HEK293 (cell line): Measurements from ENCODE around the gene KLF16.
"Not testable (repeated sequence)": the region's sequence is repeated elsewhere in the genome, so short reads cannot be mapped to it uniquely, and the experiment has no call there.

Source experiments
- YY1 ChIP-seq: fragments of 450-650 bp; formaldehyde crosslinking; IDR thresholded peaks from 2 replicates; pipeline ENCODE4 v1.5.1; 2018; ENCODE audit warnings: missing biosample characterization, missing genetic modification characterization
- ZBTB1 ChIP-seq: fragments of 450-650 bp; formaldehyde crosslinking; IDR thresholded peaks from 2 replicates; pipeline ENCODE4 v1.5.1; 2016; ENCODE audit warnings: missing biosample characterization, missing genetic modification characterization
- ZNF174 ChIP-seq: fragments of 450-650 bp; formaldehyde crosslinking; IDR thresholded peaks from 2 replicates; pipeline ENCODE4 v1.5.0; 2017; ENCODE audit warnings: missing biosample characterization, mild to moderate bottlenecking, missing genetic modification characterization
- ZNF311 ChIP-seq: fragments of 450-650 bp; formaldehyde crosslinking; IDR thresholded peaks from 2 replicates; pipeline ENCODE4 v1.5.1; 2017; ENCODE audit warnings: missing biosample characterization, missing genetic modification characterization, borderline replicate concordance
- ZNF423 ChIP-seq: fragments of 450-650 bp; formaldehyde crosslinking; IDR thresholded peaks from 2 replicates; pipeline ENCODE4 v1.5.1; 2016; ENCODE audit warnings: missing biosample characterization, missing genetic modification characterization
- ZNF549 ChIP-seq: fragments of 450-650 bp; IDR thresholded peaks from 2 replicates; pipeline ENCODE4 v1.5.1; 2018; ENCODE audit warnings: missing biosample characterization, missing genetic modification characterization, mild to moderate bottlenecking, inconsistent platforms, moderate library complexity
- ZNF600 ChIP-seq: fragments of 450-650 bp; formaldehyde crosslinking; IDR thresholded peaks from 2 replicates; pipeline ENCODE4 v1.5.1; 2016; ENCODE audit warnings: missing biosample characterization, missing genetic modification characterization
- TF ChIP-seq, protein P1 (sequence below): fragments of 450-650 bp; formaldehyde crosslinking; IDR thresholded peaks from 2 replicates; pipeline ENCODE4 v1.5.1; 2016; ENCODE audit warnings: missing biosample characterization, missing genetic modification characterization
- TF ChIP-seq, protein P2 (sequence below): fragments of 450-650 bp; formaldehyde crosslinking; IDR thresholded peaks from 2 replicates; pipeline ENCODE4 v1.5.1; 2016; ENCODE audit warnings: missing biosample characterization, missing genetic modification characterization
- TF ChIP-seq, protein P3 (sequence below): fragments of 450-650 bp; formaldehyde crosslinking; IDR thresholded peaks from 2 replicates; pipeline ENCODE4 v1.5.0; 2017; ENCODE audit warnings: missing biosample characterization, missing genetic modification characterization, borderline replicate concordance
- TF ChIP-seq, protein P4 (sequence below): fragments of 450-650 bp; formaldehyde crosslinking; IDR thresholded peaks from 2 replicates; pipeline ENCODE4 v1.5.1; 2016; ENCODE audit warnings: missing biosample characterization, missing genetic modification characterization
- TF ChIP-seq, protein P5 (sequence below): fragments of 450-650 bp; formaldehyde crosslinking; IDR thresholded peaks from 2 replicates; pipeline ENCODE4 v1.5.1; 2017; ENCODE audit warnings: missing biosample characterization, mild to moderate bottlenecking, missing genetic modification characterization, moderate library complexity
- TF ChIP-seq, protein P6 (sequence below): sonication (generic); formaldehyde crosslinking; IDR thresholded peaks from 2 replicates; pipeline ENCODE4 v1.8.1; 2022; ENCODE audit warnings: mild to moderate bottlenecking, moderate library complexity, missing genetic modification reagents

DNA sequence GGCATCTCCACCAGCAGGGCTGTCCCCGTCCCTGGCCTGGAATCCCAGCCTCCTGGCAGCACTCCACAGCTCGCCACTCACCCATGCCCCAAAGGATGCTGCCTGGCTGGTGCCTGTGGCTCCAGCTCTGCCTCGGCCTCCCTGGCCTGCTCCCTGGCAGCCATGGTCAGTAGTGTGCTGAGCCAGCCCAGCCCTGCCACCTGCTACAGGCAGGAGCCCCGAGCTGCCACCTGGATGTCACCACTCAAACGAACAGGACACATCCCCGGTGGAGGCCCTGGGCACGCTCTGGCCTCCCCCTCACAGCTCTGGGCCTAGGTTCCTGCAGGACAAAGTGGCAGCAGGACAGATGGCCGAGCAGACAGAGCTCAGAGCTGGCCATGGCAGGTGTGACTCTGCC lies 15.2 kb upstream of the KLF16 start:
- TF ChIP-seq, protein P1, sequence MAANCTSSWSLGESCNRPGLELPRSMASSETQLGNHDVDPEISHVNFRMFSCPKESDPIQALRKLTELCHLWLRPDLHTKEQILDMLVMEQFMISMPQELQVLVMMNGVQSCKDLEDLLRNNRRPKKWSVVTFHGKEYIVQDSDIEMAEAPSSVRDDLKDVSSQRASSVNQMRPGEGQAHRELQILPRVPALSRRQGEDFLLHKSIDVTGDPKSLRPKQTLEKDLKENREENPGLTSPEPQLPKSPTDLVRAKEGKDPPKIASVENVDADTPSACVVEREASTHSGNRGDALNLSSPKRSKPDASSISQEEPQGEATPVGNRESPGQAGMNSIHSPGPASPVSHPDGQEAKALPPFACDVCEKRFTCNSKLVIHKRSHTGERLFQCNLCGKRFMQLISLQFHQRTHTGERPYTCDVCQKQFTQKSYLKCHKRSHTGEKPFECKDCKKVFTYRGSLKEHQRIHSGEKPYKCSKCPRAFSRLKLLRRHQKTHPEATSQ (tag by site-specific recombination), result not testable (repeated sequence)
- TF ChIP-seq, protein P2, sequence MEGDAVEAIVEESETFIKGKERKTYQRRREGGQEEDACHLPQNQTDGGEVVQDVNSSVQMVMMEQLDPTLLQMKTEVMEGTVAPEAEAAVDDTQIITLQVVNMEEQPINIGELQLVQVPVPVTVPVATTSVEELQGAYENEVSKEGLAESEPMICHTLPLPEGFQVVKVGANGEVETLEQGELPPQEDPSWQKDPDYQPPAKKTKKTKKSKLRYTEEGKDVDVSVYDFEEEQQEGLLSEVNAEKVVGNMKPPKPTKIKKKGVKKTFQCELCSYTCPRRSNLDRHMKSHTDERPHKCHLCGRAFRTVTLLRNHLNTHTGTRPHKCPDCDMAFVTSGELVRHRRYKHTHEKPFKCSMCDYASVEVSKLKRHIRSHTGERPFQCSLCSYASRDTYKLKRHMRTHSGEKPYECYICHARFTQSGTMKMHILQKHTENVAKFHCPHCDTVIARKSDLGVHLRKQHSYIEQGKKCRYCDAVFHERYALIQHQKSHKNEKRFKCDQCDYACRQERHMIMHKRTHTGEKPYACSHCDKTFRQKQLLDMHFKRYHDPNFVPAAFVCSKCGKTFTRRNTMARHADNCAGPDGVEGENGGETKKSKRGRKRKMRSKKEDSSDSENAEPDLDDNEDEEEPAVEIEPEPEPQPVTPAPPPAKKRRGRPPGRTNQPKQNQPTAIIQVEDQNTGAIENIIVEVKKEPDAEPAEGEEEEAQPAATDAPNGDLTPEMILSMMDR (tag by site-specific recombination), result not testable (repeated sequence)
- TF ChIP-seq, protein P3, sequence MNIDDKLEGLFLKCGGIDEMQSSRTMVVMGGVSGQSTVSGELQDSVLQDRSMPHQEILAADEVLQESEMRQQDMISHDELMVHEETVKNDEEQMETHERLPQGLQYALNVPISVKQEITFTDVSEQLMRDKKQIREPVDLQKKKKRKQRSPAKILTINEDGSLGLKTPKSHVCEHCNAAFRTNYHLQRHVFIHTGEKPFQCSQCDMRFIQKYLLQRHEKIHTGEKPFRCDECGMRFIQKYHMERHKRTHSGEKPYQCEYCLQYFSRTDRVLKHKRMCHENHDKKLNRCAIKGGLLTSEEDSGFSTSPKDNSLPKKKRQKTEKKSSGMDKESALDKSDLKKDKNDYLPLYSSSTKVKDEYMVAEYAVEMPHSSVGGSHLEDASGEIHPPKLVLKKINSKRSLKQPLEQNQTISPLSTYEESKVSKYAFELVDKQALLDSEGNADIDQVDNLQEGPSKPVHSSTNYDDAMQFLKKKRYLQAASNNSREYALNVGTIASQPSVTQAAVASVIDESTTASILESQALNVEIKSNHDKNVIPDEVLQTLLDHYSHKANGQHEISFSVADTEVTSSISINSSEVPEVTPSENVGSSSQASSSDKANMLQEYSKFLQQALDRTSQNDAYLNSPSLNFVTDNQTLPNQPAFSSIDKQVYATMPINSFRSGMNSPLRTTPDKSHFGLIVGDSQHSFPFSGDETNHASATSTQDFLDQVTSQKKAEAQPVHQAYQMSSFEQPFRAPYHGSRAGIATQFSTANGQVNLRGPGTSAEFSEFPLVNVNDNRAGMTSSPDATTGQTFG (tag by site-specific recombination), result not testable (repeated sequence)
- TF ChIP-seq ZNF423 (tag by site-specific recombination); YY1 (tag by site-specific recombination); ZNF549; ZNF311; ZBTB1 (tag by site-specific recombination); ZNF174 (tag by site-specific recombination); ZNF600 (tag by site-specific recombination): not testable (repeated sequence)
- TF ChIP-seq, protein P4, sequence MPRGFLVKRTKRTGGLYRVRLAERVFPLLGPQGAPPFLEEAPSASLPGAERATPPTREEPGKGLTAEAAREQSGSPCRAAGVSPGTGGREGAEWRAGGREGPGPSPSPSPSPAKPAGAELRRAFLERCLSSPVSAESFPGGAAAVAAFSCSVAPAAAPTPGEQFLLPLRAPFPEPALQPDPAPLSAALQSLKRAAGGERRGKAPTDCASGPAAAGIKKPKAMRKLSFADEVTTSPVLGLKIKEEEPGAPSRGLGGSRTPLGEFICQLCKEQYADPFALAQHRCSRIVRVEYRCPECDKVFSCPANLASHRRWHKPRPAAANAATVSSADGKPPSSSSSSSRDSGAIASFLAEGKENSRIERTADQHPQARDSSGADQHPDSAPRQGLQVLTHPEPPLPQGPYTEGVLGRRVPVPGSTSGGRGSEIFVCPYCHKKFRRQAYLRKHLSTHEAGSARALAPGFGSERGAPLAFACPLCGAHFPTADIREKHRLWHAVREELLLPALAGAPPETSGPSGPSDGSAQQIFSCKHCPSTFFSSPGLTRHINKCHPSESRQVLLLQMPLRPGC (tag by site-specific recombination), result not testable (repeated sequence)
- TF ChIP-seq, protein P5, sequence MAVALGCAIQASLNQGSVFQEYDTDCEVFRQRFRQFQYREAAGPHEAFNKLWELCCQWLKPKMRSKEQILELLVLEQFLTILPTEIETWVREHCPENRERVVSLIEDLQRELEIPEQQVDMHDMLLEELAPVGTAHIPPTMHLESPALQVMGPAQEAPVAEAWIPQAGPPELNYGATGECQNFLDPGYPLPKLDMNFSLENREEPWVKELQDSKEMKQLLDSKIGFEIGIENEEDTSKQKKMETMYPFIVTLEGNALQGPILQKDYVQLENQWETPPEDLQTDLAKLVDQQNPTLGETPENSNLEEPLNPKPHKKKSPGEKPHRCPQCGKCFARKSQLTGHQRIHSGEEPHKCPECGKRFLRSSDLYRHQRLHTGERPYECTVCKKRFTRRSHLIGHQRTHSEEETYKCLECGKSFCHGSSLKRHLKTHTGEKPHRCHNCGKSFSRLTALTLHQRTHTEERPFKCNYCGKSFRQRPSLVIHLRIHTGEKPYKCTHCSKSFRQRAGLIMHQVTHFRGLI, result not testable (repeated sequence)
- TF ChIP-seq, protein P6, sequence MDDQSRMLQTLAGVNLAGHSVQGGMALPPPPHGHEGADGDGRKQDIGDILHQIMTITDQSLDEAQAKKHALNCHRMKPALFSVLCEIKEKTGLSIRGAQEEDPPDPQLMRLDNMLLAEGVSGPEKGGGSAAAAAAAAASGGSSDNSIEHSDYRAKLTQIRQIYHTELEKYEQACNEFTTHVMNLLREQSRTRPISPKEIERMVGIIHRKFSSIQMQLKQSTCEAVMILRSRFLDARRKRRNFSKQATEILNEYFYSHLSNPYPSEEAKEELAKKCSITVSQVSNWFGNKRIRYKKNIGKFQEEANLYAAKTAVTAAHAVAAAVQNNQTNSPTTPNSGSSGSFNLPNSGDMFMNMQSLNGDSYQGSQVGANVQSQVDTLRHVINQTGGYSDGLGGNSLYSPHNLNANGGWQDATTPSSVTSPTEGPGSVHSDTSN (CRISPR knock-in tag), result not testable (repeated sequence)
